HEK293 (cell line): Measurements from ENCODE around the gene ADAMTSL3.

Experiments
- MYNN ChIP-seq: fragments of 450-650 bp; formaldehyde crosslinking; IDR thresholded peaks from 2 replicates; pipeline ENCODE4 v1.5.1; 2016; ENCODE audit warnings: missing biosample characterization, missing genetic modification characterization, borderline replicate concordance
- PATZ1 ChIP-seq: fragments of 450-650 bp; formaldehyde crosslinking; IDR thresholded peaks from 2 replicates; pipeline ENCODE4 v1.5.1; 2016; ENCODE audit warnings: missing biosample characterization, missing genetic modification characterization
- SP2 ChIP-seq: fragments of 450-650 bp; formaldehyde crosslinking; IDR thresholded peaks from 2 replicates; pipeline ENCODE4 v1.5.1; 2016; ENCODE audit warnings: missing biosample characterization, missing genetic modification characterization
- SP7 ChIP-seq: fragments of 450-650 bp; formaldehyde crosslinking; IDR thresholded peaks from 2 replicates; pipeline ENCODE4 v1.5.1; 2016; ENCODE audit warnings: missing biosample characterization, missing genetic modification characterization
- ZNF112 ChIP-seq: fragments of 450-650 bp; formaldehyde crosslinking; IDR thresholded peaks from 2 replicates; pipeline ENCODE4 v1.5.0; 2017; ENCODE audit warnings: missing biosample characterization, missing genetic modification characterization
- ZNF16 ChIP-seq: fragments of 450-650 bp; formaldehyde crosslinking; IDR thresholded peaks from 2 replicates; pipeline ENCODE4 v1.5.1; 2016; ENCODE audit warnings: low read depth, missing biosample characterization, missing genetic modification characterization
- ZNF48 ChIP-seq: fragments of 450-650 bp; formaldehyde crosslinking; IDR thresholded peaks from 2 replicates; pipeline ENCODE4 v1.5.1; 2016; ENCODE audit warnings: missing biosample characterization, missing genetic modification characterization
- ZNF510 ChIP-seq: fragments of 450-650 bp; formaldehyde crosslinking; IDR thresholded peaks from 2 replicates; pipeline ENCODE4 v1.5.1; 2018; ENCODE audit warnings: mild to moderate bottlenecking, missing genetic modification characterization, missing biosample characterization; ENCODE audit not compliant: insufficient replicate concordance
- ZNF518A ChIP-seq: fragments of 450-650 bp; formaldehyde crosslinking; conservative IDR thresholded peaks from 2 replicates; pipeline ENCODE4 v1.5.1; 2016; ENCODE audit warnings: low read depth, missing biosample characterization, missing genetic modification characterization
- ZNF549 ChIP-seq: fragments of 450-650 bp; IDR thresholded peaks from 2 replicates; pipeline ENCODE4 v1.5.1; 2018; ENCODE audit warnings: missing biosample characterization, missing genetic modification characterization, mild to moderate bottlenecking, inconsistent platforms, moderate library complexity
- ZNF624 ChIP-seq: fragments of 450-650 bp; formaldehyde crosslinking; IDR thresholded peaks from 2 replicates; pipeline ENCODE4 v1.5.1; 2017; ENCODE audit warnings: missing biosample characterization, missing genetic modification characterization
- ZNF747 ChIP-seq: fragments of 450-650 bp; formaldehyde crosslinking; IDR thresholded peaks from 2 replicates; pipeline ENCODE4 v1.5.1; 2016; ENCODE audit warnings: missing biosample characterization, missing genetic modification characterization
- ZNF785 ChIP-seq: fragments of 450-650 bp; formaldehyde crosslinking; IDR thresholded peaks from 2 replicates; pipeline ENCODE4 v1.5.1; 2016; ENCODE audit warnings: missing biosample characterization, missing genetic modification characterization
- TF ChIP-seq, protein P1 (sequence below): fragments of 450-650 bp; formaldehyde crosslinking; IDR thresholded peaks from 2 replicates; pipeline ENCODE4 v1.5.1; 2016; ENCODE audit warnings: missing biosample characterization, missing genetic modification characterization

GRCh38 chr15:83809345-83809744, 155.4 kb downstream of the ADAMTSL3 start:
- TF ChIP-seq, protein P1, sequence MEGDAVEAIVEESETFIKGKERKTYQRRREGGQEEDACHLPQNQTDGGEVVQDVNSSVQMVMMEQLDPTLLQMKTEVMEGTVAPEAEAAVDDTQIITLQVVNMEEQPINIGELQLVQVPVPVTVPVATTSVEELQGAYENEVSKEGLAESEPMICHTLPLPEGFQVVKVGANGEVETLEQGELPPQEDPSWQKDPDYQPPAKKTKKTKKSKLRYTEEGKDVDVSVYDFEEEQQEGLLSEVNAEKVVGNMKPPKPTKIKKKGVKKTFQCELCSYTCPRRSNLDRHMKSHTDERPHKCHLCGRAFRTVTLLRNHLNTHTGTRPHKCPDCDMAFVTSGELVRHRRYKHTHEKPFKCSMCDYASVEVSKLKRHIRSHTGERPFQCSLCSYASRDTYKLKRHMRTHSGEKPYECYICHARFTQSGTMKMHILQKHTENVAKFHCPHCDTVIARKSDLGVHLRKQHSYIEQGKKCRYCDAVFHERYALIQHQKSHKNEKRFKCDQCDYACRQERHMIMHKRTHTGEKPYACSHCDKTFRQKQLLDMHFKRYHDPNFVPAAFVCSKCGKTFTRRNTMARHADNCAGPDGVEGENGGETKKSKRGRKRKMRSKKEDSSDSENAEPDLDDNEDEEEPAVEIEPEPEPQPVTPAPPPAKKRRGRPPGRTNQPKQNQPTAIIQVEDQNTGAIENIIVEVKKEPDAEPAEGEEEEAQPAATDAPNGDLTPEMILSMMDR (tag by site-specific recombination): no peak
- TF ChIP-seq PATZ1 (tag by site-specific recombination) (no peak), ZNF510 (tag by site-specific recombination) (no peak), ZNF518A (tag by site-specific recombination) (no peak), ZNF785 (tag by site-specific recombination) (no peak), ZNF549 (tag by site-specific recombination) (no peak), ZNF16 (tag by site-specific recombination) (no peak), ZNF112 (tag by site-specific recombination) (no peak), ZNF48 (tag by site-specific recombination) (no peak), MYNN (tag by site-specific recombination) (no peak), SP2 (tag by site-specific recombination) (no peak), SP7 (tag by site-specific recombination) (no peak), ZNF747 (tag by site-specific recombination) (no peak), ZNF624 (tag by site-specific recombination) (no peak)
